GM18502 (cell line): ENCODE measurements around the gene CALML3.

Source experiments
- ATAC-seq: cut with Tn5 transposase; IDR thresholded peaks from one replicate; pipeline ENCODE4 v1.9.1; 2021; ENCODE audit warnings: mild to moderate bottlenecking; ENCODE audit not compliant: unreplicated experiment, poor library complexity

CALML3 gene

DNA sequence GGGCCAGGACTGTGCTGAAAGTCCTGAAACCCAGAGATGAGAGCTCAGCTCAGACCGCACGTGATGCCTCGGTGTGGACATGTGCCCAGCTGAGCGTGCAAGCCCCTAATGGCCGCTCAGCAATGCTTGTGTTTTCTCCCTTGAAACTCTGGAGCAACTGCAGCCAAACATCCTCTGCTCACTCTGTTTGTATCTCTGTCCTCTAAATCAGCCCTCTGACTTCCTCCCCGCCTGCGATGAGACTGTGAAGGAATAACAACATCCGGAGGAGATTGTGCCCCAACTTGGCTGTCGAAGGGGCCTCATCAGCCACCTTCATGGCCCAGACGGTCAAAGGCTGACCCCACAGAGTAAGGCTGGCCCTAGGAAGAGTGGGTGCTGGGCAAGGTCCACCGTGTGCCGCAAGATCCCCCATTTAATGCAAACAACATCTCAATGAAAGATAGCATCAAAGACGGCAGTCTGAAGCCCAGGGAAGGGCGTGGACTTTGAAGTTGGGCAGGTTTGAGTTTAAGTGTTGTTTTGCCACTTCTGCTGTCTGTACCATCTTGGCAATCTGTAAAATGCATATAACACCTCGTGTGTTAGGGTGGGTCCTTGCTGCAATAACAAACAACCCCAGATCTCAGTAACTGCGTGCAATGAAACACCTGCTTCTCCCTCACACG lies 39.9 kb downstream of the CALML3 start:
- no peak for ATAC-seq

DNA sequence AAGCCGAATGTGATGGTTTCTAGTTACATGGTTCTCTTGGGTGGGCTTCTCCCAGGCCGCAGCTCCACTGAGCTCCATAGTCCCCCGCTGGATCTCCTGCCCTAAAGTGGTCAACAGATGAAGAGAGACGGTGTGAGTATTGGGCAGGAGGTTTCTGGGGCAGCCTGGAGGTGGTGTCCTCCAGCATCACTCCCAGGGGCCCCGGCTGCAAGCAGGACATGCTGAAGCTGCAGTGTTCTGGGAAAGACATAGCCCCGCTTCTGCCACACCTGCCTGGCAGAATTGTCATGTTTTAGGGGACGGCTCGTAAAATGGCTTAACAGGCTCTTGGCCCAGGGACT lies 40.4 kb downstream of the CALML3 start:
- no peak for ATAC-seq

DNA sequence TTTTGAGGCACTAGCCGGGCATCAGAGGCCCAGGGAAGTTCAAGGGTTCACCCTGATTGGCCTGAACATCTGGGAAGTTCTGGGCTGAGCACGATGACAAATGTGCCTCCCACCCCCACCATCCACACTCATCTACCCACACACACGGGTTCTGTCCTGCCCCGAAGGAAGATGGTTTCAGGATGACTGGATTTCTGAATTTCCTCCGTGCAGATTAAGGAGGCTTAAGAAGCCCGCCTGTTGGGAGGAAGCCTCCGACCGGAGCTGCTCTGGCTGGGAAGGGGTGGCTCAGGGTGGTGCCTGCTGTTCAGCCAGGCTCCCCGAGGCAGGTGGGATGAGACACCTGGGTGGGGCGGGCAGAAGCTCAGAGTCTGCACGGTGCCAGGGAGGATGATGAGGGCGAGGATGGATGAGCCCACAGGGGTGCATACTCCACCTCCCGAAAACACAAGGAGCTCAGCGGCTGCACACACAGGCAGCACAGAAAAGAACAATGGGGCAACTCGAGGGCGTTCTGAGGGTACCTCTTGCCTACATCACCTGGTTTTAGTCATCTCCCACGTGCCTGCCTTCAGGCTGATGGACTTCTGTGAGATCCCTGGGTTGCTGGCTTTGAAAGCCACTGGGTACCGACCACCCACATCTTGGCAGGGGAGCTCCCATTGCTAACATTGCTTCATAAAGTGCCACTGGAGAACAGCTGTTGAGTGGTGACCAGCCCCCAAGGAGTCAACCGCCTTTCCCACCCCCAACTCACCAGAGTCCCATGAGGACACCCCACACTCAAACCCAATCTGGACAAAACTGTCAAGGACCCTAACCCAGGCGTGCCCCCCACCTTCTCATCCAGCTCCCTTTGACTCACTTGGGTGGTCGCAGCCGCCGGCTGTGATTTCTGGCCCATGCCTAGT lies 41.2 kb downstream of the CALML3 start:
- ATAC-seq, result no peak

DNA sequence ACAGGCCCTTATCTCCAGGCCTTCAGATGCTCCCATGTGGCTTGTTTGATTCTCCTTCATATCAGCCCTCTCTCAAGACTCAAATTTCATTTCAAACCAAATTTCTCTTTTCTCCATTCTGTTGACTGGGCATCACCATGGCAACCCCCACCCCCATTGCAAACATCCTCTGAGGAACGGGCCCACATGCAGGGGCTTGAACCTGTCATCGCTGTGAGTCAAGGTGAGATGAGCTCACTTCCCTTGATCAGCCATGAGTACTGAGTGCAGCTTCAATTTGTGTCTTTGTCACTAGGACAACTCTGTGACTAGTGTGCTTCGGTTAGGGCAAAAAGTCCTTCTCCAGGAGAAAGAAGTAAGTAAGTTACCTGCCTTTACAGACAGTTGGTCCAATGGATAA lies 41.9 kb downstream of the CALML3 start:
- no peak for ATAC-seq

DNA sequence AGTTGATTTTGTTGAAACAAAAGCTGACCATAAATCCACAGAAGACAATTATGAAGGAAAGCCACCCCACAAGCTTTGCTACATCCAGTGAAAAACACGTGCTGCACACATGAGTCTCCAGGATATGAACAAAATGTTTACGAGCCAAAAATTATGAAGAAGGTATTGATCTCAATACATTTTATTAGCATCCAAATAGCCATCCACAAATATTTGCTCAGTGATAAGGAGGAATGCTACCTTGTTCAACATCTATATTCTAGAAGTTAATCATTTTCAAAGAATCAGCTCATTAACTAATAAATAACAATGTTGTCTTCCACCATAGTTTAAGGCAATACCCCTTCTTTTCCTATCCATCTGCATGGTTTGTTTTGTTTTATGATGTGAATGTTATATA lies 42.7 kb downstream of the CALML3 start:
- no peak for ATAC-seq

- ATAC-seq, result no peak
Observed at GRCh38 chr10:5568984-5569383, 44.2 kb downstream of the CALML3 start.

GRCh38 chr10:5569568-5569967 lies 44.8 kb downstream of the CALML3 start:
- no peak for ATAC-seq

- ATAC-seq, result no peak
Observed at GRCh38 chr10:5570007-5570655, 45.4 kb downstream of the CALML3 start.

DNA sequence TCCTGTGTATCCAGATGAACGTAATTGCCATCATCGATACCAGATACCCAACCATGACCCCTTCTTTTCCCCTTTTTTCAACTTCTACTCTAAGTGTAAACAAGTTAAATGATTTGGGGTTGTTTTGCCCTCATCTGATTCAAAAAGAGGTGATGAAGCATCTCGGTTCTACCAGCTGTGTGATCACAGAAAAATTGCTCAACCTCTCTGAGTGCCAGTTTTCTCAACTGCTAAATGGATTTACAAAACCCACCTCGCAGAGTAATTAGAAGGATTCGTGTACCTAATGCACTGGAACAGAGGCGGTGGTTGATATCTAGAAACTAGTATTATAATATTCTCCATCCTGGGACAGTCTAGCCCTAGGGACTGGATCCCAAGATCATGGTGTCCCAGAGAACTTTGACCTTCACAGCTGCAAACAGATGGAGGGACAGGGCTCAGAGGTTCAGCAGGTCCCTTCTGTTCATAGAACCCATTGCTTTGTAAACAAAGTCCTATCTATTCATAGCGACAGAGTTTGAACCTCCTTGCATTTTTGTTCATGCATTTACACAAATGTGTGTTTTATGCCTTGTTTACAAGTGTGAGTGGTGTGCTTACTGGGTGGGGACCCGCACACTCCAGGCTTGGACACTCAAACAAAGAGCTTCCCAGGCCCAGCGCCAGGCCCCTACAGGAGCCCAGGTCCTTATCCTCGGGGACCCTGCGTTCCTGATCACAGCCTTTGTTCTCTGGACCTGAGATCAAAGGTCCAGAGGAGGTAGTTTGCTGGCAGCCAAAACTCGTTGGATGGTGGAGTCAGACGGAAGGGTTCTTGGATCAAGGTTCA lies 46.4 kb downstream of the CALML3 start:
- no peak for ATAC-seq

DNA sequence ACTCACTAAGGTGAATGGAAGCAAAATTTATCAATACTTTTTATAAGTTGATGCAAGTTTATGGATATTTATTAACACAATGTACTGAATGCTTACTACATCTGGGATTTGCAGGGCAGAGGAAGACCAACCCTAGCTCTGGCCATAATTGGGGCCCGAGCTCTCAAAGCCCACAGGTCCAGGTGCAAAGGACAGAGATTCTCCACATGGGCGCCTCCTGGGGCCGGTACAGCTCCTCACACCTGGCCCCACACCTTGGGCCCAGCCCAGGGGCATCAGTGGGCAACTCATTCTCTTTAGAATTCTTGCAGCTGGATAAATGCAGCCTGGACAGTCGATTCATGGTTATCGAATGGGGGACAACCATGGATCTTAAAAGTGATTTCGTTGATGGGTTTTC lies 47.1 kb downstream of the CALML3 start:
- ATAC-seq, result no peak

DNA sequence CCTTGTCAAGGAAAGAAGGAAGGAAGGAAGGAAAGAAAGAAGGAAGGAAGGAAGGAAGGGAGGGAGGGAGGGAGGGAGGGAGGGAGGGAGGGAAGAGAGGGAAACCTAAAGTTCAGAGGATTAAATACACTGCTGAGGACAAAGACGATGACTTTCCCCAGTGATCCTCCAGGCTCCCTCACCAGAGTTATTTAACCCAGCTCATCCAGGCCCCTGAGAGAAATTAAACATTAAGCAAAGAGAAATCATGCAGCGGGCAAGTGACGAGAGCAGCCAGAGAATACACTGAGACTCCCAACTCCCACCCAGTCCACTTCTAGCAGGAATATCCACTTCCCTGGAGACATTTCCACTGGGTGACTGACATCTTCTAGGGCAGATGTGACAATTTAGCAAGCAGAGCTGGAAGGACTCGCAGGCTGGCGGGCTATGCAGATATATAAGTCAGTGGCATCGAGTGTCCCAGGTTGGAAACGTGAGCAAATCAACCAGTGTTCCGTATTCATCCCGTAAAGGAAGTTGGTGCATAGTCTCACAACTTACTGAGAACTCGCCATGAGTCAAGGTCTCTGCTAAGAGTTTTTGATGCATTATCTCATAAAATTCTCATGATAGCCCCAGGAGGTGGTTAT lies 48.7 kb downstream of the CALML3 start:
- ATAC-seq, result no peak

GRCh38 chr10:5573968-5574641 lies 49.3 kb downstream of the CALML3 start:
- ATAC-seq, result no peak

GRCh38 chr10:5574642-5575131 lies 49.9 kb downstream of the CALML3 start:
- no peak for ATAC-seq

GRCh38 chr10:5575144-5575481 lies 50.4 kb downstream of the CALML3 start:
- ATAC-seq, result no peak

GRCh38 chr10:5575482-5576153 lies 50.9 kb downstream of the CALML3 start:
- ATAC-seq, result no peak

GRCh38 chr10:5576154-5576748 lies 51.5 kb downstream of the CALML3 start:
- no peak for ATAC-seq
